H1 (cell line): ENCODE results near the gene ANP32B. TPM values are rescaled to one million over a fixed set of nuclear protein-coding genes. Genes with fewer than 3 reads are reported as not detected.

Experiments
- BRCA1 ChIP-seq: IDR thresholded peaks from 2 replicates; pipeline ENCODE4 v1.6.1; 2012; ENCODE audit warnings: low read depth, low read length, improper control_type of control experiment
- CEBPB ChIP-seq: IDR thresholded peaks from 2 replicates; pipeline ENCODE4 v1.6.1; 2012; ENCODE audit warnings: low read depth, low read length
- SIN3A ChIP-seq, 2 experiments: IDR thresholded peaks in 1 of 2; conservative IDR thresholded peaks in 1 of 2; 2 replicates each; pipeline ENCODE4 v1.6.1; 2011 to 2012; ENCODE audit warnings: low read length in 2 of 2, improper control_type of control experiment in 1 of 2, low read depth in 1 of 2, mild to moderate bottlenecking in 1 of 2
- SUZ12 ChIP-seq: fragments of 200-600 bp; sonication (generic); IDR thresholded peaks from 2 replicates; pipeline ENCODE4 v1.6.1; 2012; ENCODE audit warnings: mild to moderate bottlenecking, inconsistent platforms, low read length, moderate library complexity, mixed read lengths
- TBP ChIP-seq: IDR thresholded peaks from 2 replicates; pipeline ENCODE4 v1.6.1; 2011; ENCODE audit warnings: low read depth, low read length, improper control_type of control experiment
- YY1 ChIP-seq: IDR thresholded peaks from 2 replicates; pipeline ENCODE4 v1.6.1; 2011; ENCODE audit warnings: low read depth, mild to moderate bottlenecking, low read length
- polyA plus RNA-seq, 7 experiments: library from polyadenylated mRNA; depleted of rRNA in 3 of 7; stranded (reverse) in 5 of 7; unstranded in 2 of 7; fragments of >200 nt in 5 of 7; fragments of 200-250 nt in 2 of 7; gene quantifications; 1 replicate in 5 of 7; 2 replicates in 1 of 7; 4 replicates in 1 of 7; pipeline versions ENCODE4 v1.2.1 to v1.2.3, GENCODE V29; 2011 to 2013; ENCODE audit warnings: missing spikeins in 2 of 7, mixed read lengths in 2 of 7
- total RNA-seq: library from RNA; stranded (reverse); fragmentation: NEBNext Ultra II Directional; extraction: Animal tissue kit (Norgen Biotek cat#: 25700); gene quantifications from 2 replicates; pipeline ENCODE4 v1.2.1, GENCODE V29; 2021
- TF ChIP-seq, protein P1 (sequence below), 3 experiments: IDR thresholded peaks; 1 replicate in 2 of 3; 2 replicates in 1 of 3; pipeline versions ENCODE4 v1.5.1 to v1.6.1; 2011; ENCODE audit warnings: low read length in 3 of 3, mild to moderate bottlenecking in 3 of 3, inconsistent platforms in 2 of 3, low read depth in 1 of 3, moderate library complexity in 1 of 3; ENCODE audit not compliant: insufficient read depth in 1 of 3; ENCODE audit errors: control extremely low read depth in 1 of 3

ANP32B gene
- total and polyA plus RNA-seq, 2 of the 8 experiments (the other 6 are each of a cell fraction or from before 2014, with no cell fraction given), result 7.6 to 88.1 TPM

GRCh38 chr9:97985058-97985861 is 2.1 kb downstream of the ANP32B start (continued):
- TF ChIP-seq TBP, result no peak
- peak; percentile 65; the same call in 1 of the 2 replicates for TF ChIP-seq SUZ12
- TF ChIP-seq SIN3A (conservative IDR thresholded peaks at IDR 0.05 in 1 of 2, IDR thresholded peaks at IDR 0.05 in 1 of 2; ENCODE audit: low read depth in 1 of 2, low read length in 2 of 2), result no peak
- no peak for TF ChIP-seq CEBPB
- TF ChIP-seq BRCA1, result no peak
- TF ChIP-seq YY1, result peak; percentile 73
- TF ChIP-seq, protein P1, sequence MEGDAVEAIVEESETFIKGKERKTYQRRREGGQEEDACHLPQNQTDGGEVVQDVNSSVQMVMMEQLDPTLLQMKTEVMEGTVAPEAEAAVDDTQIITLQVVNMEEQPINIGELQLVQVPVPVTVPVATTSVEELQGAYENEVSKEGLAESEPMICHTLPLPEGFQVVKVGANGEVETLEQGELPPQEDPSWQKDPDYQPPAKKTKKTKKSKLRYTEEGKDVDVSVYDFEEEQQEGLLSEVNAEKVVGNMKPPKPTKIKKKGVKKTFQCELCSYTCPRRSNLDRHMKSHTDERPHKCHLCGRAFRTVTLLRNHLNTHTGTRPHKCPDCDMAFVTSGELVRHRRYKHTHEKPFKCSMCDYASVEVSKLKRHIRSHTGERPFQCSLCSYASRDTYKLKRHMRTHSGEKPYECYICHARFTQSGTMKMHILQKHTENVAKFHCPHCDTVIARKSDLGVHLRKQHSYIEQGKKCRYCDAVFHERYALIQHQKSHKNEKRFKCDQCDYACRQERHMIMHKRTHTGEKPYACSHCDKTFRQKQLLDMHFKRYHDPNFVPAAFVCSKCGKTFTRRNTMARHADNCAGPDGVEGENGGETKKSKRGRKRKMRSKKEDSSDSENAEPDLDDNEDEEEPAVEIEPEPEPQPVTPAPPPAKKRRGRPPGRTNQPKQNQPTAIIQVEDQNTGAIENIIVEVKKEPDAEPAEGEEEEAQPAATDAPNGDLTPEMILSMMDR (IDR thresholded peaks at IDR 0.05; ENCODE audit: control extremely low read depth in 1 of 3, insufficient read depth in 1 of 3, low read depth in 1 of 3, low read length in 3 of 3), result no peak
